Mononuclear cell (primary cell): ENCODE data around the gene SOBP. TPM values are rescaled to one million over a fixed set of nuclear protein-coding genes. Genes with fewer than 3 reads are reported as not detected.

Experiments
- H3K27me3 ChIP-seq: 2 replicates; pipeline ENCODE4 v1.6.0; 2011; ENCODE audit warnings: low read length, control low read depth; ENCODE audit not compliant: insufficient read depth
- H3K4me1 ChIP-seq: 2 replicates; pipeline ENCODE4 v1.5.1; 2011; ENCODE audit warnings: mild to moderate bottlenecking, low read length, control low read depth; ENCODE audit not compliant: insufficient read depth
- H3K4me3 ChIP-seq: 2 replicates; pipeline ENCODE4 v1.5.1; 2011; ENCODE audit warnings: mild to moderate bottlenecking, low read length, moderate library complexity
- H3K9me3 ChIP-seq: 2 replicates; pipeline ENCODE4 v1.5.1; 2011; ENCODE audit warnings: low read depth, mild to moderate bottlenecking, control low read depth, low read length
- total RNA-seq: library from RNA; depleted of rRNA; stranded (reverse); fragments of >200 nt; gene quantifications from one replicate; pipeline ENCODE4 v1.2.3, GENCODE V29; 2012

The SOBP gene
- total RNA-seq, 1 donor, result 0.10 TPM

DNA sequence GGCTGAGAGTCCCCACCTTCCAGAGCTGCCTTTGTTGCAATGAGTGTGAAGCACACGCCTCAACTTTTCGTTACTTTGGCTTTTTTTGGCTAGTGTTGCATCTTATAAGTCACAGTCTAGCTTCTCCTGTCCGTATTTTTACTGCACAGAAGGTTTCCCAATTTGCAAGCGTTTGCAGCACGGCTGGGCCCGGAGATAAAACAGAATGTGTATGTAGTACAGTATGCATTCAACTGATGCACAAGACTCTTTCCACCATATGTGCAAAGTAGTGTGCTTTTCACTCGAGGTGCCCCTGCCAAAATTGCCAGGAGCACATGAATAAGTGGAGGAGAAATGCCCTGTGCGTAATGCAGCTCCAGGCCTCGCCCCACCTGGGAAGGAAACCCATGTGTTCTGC lies 79.6 kb downstream of the SOBP start:
- H3K4me3 ChIP-seq, result no peak overlapping the region
- H3K9me3 ChIP-seq, result no peaks in the 10 kb centered on the region
- no peaks in the 10 kb centered on the region for H3K27me3 ChIP-seq
- H3K4me1 ChIP-seq, result no peaks in the 10 kb centered on the region

DNA sequence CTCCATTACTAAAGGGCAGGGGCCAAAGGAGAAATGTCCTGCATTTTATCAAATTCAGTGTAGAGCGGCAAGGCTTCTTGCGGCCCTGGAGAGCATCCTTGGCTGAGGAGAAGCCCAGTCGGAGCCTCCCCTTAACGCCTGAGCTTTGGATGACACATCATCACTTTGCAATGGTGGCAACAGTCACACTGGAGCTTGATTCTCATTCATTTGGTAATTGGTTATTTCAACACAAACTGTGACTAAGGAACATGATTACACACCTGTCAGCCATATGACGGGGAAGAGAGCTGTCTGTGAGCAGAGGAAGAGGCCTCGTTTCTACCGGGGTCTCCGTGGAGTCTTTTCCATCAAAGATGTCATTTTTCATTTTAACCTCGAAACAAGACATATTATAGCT lies 81.4 kb downstream of the SOBP start:
- Histone ChIP-seq H3K9me3 (no peaks in the 10 kb centered on the region), H3K27me3 (no peaks in the 10 kb centered on the region), H3K4me1 (no peaks in the 10 kb centered on the region), H3K4me3 (no peak overlapping the region)

DNA sequence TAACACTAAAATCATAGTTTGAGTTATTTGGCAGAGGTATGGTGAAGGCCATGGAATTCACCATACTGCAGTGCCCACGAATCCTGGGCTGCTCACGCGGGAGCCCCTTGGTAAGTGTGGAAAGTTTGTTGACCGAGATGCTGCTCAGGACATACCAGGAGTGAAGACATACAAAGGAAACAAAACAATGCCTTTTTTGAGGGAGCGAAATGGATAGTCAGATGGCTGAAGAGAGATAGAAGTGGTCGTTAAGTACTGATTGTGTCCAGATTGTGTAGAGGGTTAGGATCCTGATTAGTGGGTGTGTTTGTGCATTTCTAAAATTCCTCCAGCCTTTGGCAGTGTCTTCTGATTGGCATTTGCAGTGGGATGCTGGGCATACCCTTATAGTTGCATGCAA lies 83.0 kb downstream of the SOBP start:
- H3K4me3 ChIP-seq, result no peak overlapping the region
- H3K27me3 ChIP-seq, result no peaks in the 10 kb centered on the region
- no peaks in the 10 kb centered on the region for H3K9me3 ChIP-seq
- no peaks in the 10 kb centered on the region for H3K4me1 ChIP-seq

DNA sequence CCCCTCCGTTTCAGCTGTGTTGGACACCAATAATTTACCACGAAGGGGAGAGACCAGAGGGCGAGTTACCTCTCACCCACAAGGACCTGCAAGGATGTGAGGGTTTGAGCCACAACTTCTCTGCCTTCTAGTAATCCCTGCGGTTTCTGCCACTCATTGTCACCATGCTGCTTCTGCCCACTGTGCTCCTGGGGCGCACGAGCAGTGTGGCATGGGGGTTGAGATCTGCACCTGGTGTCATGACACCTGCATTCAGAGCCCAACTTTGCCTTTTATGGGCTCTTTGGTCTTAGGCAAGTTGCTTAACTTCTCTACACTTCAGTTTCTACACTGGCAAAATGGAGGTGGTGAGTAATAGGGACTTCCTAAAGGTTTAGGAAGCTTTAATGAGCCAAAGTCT lies 84.9 kb downstream of the SOBP start:
- Histone ChIP-seq H3K4me1 (no peaks in the 10 kb centered on the region), H3K4me3 (no peak overlapping the region), H3K27me3 (no peaks in the 10 kb centered on the region), H3K9me3 (no peaks in the 10 kb centered on the region)

DNA sequence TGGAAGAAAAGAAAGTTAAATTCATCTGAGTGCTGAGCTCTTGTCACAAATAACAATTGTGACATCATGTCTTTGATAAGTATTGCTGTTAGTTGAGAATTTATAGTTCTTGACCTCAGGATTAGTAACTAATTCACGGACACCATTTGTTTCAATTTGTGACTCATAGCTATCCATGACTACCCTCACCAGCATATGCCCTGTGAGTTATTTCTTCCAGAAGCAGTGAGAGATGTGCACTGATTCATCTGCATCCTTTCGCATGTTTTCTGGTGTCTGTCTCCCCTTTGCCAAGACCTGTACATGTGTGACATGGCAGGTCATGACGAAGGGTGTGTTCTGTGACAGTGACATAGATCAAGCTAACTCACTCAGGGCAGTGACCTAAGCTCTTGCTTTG lies 86.9 kb downstream of the SOBP start:
- H3K4me3 ChIP-seq, result no peak overlapping the region
- H3K27me3 ChIP-seq, result no peaks in the 10 kb centered on the region
- no peaks in the 10 kb centered on the region for H3K4me1 ChIP-seq
- no peaks in the 10 kb centered on the region for H3K9me3 ChIP-seq

DNA sequence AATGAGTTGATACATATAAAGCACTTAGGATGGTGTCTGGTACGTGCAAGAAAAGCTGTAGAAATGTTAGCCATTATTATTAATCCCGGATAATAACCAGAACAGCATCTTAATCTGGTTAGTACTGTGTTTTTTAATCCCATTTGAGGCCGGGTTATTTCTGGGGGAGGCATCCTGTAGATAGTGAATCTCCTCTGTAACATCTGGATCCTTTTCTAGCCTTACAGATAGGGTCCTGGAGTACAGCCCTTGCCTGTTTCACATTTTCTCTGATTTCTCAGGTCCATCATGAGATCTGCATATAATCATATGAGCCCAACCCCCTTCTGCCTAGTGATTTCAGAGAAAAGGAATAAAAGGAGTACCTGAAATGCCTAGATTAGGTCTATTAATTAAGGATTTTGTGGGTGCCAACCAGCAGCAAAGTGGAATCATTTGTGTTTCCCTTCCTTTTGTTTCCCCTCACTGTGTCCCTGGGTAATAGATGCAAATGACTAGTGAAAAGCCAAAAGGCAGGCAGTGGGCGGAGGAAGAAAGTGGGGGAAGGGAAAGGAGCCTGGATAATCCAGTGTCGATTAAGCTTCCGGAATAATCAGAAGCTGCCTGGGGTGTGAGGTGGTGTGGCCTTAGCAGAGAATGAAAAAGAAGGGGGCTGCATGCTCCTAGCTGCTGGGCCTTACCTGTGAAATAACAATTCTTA lies 88.9 kb downstream of the SOBP start:
- Histone ChIP-seq H3K27me3 (no peaks in the 10 kb centered on the region), H3K4me1 (no peaks in the 10 kb centered on the region)

DNA sequence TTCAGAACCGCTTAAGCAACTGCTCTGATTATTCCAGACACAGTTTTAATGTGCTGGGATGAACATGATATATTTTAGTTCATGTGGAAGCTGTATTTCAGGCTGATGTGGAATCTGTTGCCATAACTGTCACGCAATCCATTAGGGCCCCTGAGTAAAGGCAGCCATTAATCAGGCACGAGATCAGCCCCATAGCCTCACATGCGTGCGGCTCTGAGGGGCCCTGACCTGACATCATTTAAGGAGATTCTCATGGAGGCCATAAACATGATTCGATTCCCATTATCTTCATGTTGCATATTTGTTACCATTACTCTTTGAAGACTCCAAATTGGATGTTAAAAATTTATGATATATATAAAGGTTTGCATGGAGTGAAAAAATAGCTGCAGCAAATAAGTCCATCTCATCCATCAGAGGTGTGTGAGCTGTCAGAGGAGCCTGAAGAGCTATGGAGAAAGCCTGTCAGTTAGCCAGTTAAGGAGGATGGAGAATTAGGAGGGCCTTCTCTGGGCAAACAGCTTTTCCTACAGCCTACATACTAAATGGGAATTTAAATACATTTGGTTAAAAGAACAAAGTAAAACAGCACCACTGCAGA lies 89.6 kb downstream of the SOBP start:
- H3K4me1 ChIP-seq, result no peaks in the 10 kb centered on the region
- H3K27me3 ChIP-seq, result no peaks in the 10 kb centered on the region

More for the DNA sequence above, 88.9 kb downstream of the SOBP start:
- Histone ChIP-seq H3K9me3 (no peaks in the 10 kb centered on the region), H3K4me3 (no peak overlapping the region)

DNA sequence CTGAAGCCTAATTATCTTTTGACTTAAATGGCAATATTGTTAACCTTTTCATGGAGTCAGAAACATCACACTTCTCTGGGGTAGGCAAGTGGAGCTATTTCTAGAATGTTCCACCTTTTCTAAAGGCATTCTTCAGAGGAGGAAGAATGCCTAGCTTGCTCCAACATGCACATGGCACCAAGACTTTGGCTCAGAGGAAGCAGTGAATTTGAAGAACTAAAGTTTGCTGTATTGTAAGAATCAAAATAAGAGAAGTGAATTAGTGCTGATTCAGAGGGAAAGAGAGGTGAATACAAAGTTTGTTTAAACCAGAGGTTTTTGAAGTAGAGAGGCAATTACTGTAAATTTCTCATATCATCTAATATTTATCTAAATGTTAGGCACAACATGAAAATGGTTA lies 92.2 kb downstream of the SOBP start:
- no peaks in the 10 kb centered on the region for H3K4me1 ChIP-seq
- no peaks in the 10 kb centered on the region for H3K27me3 ChIP-seq
- H3K4me3 ChIP-seq, result no peak overlapping the region
- no peaks in the 10 kb centered on the region for H3K9me3 ChIP-seq

More for the DNA sequence above, 89.6 kb downstream of the SOBP start:
- H3K9me3 ChIP-seq, result no peaks in the 10 kb centered on the region
- no peak overlapping the region for H3K4me3 ChIP-seq

DNA sequence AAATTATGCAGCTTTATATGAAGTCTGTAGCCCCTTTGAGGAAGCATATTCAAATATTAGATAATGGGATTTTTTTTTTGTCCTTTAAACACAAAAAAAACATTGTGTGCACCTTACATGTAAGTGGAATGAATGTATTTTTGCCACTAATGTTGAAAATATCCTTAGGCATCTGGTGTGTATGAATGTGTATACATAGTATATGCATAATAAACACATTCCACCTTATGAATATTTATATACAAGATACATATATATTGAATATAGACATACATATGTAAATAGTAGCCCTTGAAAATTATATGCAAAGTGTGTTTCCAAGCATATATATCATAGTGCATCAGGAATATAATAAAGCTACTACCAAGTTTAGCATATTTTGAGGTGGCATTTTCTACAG lies 94.8 kb downstream of the SOBP start:
- no peaks in the 10 kb centered on the region for H3K4me1 ChIP-seq
- no peak overlapping the region for H3K4me3 ChIP-seq
- H3K9me3 ChIP-seq, result no peaks in the 10 kb centered on the region
- H3K27me3 ChIP-seq, result no peaks in the 10 kb centered on the region

DNA sequence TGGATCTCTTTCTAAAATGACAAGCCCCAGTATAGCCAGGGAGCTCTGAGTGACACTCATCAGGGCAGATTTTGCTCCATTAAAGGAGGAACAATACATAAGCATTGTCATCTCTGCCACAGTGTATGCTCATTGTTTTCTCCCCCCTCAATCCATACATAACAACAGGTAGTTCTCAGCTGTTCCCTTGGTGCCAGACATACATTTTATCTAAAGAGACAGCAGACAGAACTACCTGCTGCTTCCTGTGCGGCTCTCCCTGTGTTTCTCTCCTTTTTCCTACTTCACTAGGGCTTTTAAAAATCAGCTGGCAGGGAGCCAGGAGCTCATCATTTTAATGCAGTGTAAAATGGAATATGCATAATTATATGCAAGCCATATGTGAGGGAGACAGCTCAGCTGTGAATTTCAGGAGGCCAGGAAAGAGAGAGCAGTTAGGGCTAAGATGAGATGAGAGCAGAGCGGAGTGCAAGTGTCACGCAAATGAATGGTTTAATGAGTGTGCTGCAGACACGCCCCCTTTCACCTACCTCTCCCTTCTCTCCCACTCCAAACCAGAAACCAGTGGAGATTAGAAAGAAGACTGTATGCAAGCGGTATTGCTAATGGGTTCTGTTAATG lies 96.0 kb downstream of the SOBP start:
- H3K9me3 ChIP-seq, result no peaks in the 10 kb centered on the region
- no peaks in the 10 kb centered on the region for H3K27me3 ChIP-seq
- H3K4me1 ChIP-seq, result no peaks in the 10 kb centered on the region
- no peak overlapping the region for H3K4me3 ChIP-seq

DNA sequence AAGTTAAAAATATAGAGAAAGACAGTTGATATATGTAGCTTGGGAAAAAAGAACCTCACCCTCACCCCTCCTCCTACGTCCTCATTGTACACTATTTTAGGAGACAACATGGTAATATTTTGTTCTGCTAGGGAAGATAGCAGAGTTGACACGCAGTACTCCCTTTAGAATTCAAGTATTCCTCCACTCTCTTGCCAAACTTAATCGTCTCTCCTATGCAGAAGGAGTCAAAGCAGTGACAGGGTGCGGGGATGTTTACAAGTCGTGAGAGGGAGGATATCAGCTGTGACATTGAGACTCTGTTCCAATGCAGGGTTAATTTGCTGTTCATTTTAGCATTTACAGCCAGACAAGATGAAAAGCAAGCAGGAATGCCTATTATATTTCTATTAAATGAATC lies 97.5 kb downstream of the SOBP start:
- H3K9me3 ChIP-seq, result no peaks in the 10 kb centered on the region
- no peaks in the 10 kb centered on the region for H3K4me1 ChIP-seq

DNA sequence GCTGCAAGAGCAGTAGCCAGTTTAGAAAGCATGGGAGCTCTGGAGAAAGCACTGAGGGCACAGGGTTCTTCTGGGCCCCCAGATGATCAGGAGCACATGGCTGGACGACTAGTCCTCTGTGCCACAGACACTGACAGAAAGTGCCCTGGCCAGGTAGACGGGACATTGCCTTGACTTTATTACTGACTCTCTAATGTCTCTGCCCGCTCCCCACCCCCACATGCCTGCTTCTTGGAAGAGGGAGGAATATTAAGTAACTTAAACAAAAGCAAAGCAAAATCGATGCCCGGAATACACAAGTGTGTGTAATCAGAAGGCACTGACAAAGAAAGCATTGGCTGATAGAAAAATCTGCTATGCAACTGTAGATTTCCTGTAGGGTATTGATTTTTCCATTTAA lies 99.3 kb downstream of the SOBP start:
- peaks cover 5% of the 10 kb centered on the region for H3K27me3 ChIP-seq
- H3K4me1 ChIP-seq, result no peaks in the 10 kb centered on the region
- no peak overlapping the region for H3K4me3 ChIP-seq
- no peaks in the 10 kb centered on the region for H3K9me3 ChIP-seq

More for the DNA sequence above, 97.5 kb downstream of the SOBP start:
- H3K27me3 ChIP-seq, result no peaks in the 10 kb centered on the region
- H3K4me3 ChIP-seq, result no peak overlapping the region

DNA sequence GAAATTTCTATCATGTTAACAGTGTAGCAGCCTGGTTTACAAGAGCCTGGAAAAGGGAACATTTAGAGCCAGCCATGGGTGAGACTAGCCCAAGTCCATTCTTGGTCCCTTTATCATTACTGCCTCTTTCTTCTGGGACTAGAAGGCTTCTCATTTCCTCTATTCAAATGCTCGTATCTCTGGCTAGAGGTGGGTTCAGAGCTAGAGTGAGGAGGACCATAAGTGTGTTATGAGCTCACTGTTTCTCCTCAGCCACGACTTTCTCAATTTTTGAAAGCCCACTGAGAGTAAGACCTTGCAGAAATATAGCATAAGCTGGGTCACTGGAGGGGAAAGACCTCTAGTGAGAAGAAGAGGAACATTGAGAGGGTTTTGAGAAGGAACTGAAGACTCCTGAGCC lies 100.0 kb downstream of the SOBP start:
- Histone ChIP-seq H3K9me3 (no peaks in the 10 kb centered on the region), H3K4me3 (no peak overlapping the region)

DNA sequence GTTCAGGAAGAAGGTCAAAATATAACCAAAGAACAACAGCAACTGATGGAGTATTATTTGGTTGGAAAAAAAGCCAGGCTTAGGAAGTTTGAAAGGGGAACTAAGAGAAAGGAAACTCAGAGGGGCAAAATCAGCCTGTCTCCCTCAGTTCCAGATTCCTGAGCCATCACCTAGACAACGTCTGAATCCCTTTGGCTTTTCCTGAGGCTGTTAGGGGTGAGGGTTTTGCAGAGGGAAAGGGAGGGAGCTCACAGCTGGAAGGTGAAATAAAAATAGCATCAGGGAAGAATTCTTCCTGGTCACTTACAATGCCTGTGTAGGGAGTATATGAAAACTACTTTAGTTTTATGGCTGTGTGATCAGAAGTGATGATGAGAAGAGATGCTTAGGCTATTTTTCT lies 100.5 kb downstream of the SOBP start:
- Histone ChIP-seq H3K4me1 (no peaks in the 10 kb centered on the region), H3K27me3 (peaks cover 6% of the 10 kb centered on the region), H3K9me3 (no peaks in the 10 kb centered on the region), H3K4me3 (no peak overlapping the region)

More for the DNA sequence above, 100.0 kb downstream of the SOBP start:
- H3K27me3 ChIP-seq, result peaks cover 6% of the 10 kb centered on the region
- no peaks in the 10 kb centered on the region for H3K4me1 ChIP-seq

DNA sequence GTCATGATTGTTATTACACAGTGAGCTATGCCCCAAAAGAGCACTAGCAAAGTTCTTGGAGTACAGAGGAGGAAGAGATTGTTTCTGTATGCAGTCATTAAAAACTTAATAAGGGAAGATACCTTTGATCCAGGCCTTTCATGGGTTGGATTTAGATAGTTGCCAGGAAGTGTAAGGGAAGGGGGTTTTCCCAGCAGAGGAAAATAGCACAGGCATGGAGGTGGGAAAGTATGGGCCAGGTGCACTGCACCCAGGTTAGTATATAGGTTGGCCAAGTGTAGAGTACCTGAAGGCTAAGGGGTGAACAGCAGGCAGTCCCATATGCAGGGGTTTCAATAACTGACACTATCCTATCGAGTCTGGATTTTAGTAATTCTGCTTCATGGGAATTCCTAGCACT lies 101.4 kb downstream of the SOBP start:
- Histone ChIP-seq H3K4me3 (no peak overlapping the region), H3K9me3 (no peaks in the 10 kb centered on the region), H3K4me1 (no peaks in the 10 kb centered on the region), H3K27me3 (peaks cover 6% of the 10 kb centered on the region)

DNA sequence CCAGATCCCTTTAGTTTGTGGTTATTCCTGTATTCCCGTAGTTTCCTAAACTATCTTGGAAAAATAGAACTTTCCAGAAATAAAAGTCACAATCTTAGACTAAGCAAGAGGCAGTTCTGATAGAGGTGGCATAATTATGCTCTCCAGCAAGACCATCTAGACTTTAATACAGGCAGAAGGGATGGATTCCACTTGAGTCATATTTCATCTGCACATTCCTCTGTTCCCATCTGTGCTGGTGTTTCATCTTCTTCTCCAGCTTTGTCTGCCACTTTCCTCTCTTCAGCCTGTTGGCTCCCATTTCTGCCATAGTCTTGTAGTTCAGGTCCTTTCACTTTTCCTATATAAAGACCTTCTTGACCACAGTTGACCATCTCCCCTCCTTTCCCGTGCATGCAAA lies 102.9 kb downstream of the SOBP start:
- Histone ChIP-seq H3K4me3 (no peak overlapping the region), H3K27me3 (peaks cover 6% of the 10 kb centered on the region), H3K4me1 (no peaks in the 10 kb centered on the region)

More for the DNA sequence above, 102.9 kb downstream of the SOBP start:
- no peaks in the 10 kb centered on the region for H3K9me3 ChIP-seq
